Measurements from ENCODE around the gene DNAI2.

DNA sequence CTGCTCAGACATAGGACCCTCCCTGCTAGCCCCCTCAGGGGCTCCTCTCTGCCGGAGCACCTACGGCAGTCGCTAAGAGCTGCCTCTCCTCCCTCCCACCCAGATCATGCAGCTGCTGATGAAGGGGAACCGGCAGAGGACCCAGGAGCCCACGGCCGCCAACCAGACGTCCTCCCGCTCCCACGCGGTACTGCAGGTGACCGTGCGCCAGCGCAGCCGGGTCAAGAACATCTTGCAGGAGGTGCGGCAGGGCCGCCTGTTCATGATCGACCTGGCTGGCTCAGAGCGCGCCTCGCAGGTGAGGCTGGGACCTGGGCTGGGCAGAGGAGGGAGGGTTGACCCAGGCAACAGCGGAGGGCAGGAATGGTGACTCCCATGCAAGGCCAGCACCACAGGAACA lies 70.6 kb downstream of the DNAI2 start:
- no peak for TF ChIP-seq CTCF (IDR thresholded peaks at IDR 0.05; ENCODE audit: insufficient read depth, low read depth, low read length)
- no peak for TF ChIP-seq EZH2 (IDR thresholded peaks at IDR 0.05; ENCODE audit: insufficient read depth, low read length)

Data from astrocyte (in vitro differentiated cells and primary cell).